Activated T-cell treated with anti-CD3 and anti-CD28 coated beads, Interleukin-2, amount 50 U/mL, for 4 hours (primary cell): ENCODE results near the gene KRT13. TPM values are rescaled to one million over a fixed set of nuclear protein-coding genes. Genes with fewer than 3 reads are reported as not detected.

Experiments used
- ATAC-seq, 2 donors: fragments of 200-7000 bp; cut with Tn5 transposase; one replicate each; pipeline ENCODE4 v1.10.0; 2021
- DNase-seq: peaks from one replicate; pipeline ENCODE4 v3.0.0-alpha.2; 2020
- H3K27me3 Mint-ChIP-seq: one replicate; pipeline ENCODE4 v1.8.0; 2021; ENCODE audit warnings: low read depth, mixed read lengths
- H3K36me3 Mint-ChIP-seq: one replicate; pipeline ENCODE4 v1.8.0; 2022; ENCODE audit warnings: mixed read lengths; ENCODE audit not compliant: insufficient read depth
- H3K4me1 Mint-ChIP-seq: one replicate; pipeline ENCODE4 v1.8.0; 2021; ENCODE audit warnings: low read depth, mixed read lengths
- H3K4me3 Mint-ChIP-seq: one replicate; pipeline ENCODE4 v1.8.0; 2021; ENCODE audit warnings: mild to moderate bottlenecking, moderate library complexity, mixed read lengths
- H3K9me3 Mint-ChIP-seq: one replicate; pipeline ENCODE4 v1.8.0; 2021; ENCODE audit warnings: mixed read lengths
- total RNA-seq, 3 donors: library from RNA; stranded (reverse); gene quantifications; one replicate each; pipeline ENCODE4 v1.2.1, GENCODE V29; 2021

Gene KRT13
- total RNA-seq, 3 donors from 2014 or later = not detected

DNA sequence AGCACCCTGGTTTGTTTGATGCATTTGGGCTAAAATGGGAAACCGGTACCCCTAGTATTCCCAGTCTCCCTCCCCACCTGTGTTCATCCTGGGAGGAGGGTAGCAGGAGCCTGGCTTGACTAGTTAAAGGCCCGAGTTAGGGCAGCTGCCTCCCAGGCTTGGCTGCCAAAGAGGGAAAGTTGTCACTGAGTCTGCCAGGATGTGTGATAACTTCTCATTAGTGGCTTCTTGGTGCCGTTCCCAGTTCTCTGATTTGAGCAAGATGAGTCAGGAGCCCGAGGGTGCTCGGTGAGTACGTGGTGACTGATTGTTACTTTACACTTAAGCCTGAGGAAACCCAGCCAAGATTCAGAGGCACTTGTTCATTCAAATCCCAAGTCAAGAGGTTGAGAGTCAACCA is 40.7 kb downstream of the KRT13 start:
- DNase-seq (no peak), ATAC-seq (no peak)
- H3K36me3 Mint-ChIP-seq = no peaks in the 10 kb centered on the region
- no peaks in the 10 kb centered on the region for H3K4me1 Mint-ChIP-seq
- H3K27me3 Mint-ChIP-seq = peaks cover 2% of the 10 kb centered on the region
- H3K9me3 Mint-ChIP-seq = peaks cover 8% of the 10 kb centered on the region
- H3K4me3 Mint-ChIP-seq = no peak overlapping the region

DNA sequence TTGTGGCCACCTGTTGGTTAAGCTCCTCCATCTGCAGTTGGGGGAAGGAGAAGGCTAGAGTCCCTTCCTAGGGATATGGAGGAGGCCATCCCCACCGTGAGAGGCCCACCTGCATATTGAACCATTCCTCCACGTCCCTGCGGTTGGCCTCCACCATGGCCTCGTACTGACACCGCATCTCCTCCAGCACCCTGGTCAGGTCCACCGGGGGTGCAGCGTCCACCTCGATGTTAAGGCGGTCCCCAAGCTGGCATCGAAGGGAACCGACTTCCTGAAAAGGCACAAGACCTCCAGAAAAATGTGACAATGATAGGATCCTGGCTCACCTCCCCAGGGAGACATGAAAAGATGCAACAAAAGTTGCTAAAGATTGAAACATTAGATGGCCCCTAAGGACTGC is 41.2 kb downstream of the KRT13 start:
- Mint-ChIP-seq H3K4me1 (no peaks in the 10 kb centered on the region), H3K4me3 (no peak overlapping the region), H3K27me3 (peaks cover 2% of the 10 kb centered on the region), H3K9me3 (peaks cover 8% of the 10 kb centered on the region), H3K36me3 (no peaks in the 10 kb centered on the region)
- no peak for DNase-seq
- no peak for ATAC-seq

DNA sequence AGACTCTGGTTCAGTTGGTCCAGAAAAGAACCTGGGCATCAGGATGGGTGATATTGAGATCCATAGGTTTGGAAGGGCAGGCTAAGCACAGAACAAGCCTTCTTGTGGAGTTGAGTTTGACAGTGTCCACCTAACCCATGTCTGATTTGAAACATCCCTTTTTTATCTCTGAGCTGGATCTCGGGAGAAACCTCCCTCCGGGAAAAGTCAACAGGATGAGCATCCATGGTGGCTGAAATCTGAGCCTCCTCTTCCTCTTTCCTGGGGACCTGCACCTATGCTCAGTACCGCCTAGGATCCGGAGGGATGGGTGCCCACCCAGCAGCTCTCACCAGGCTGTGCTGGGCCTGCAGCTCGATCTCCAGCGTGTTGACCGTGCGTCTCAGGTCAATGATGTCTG is 41.7 kb downstream of the KRT13 start:
- Mint-ChIP-seq H3K4me3 (no peak overlapping the region), H3K9me3 (peaks cover 8% of the 10 kb centered on the region), H3K4me1 (no peaks in the 10 kb centered on the region), H3K36me3 (no peaks in the 10 kb centered on the region), H3K27me3 (peaks cover 2% of the 10 kb centered on the region)
- no peak for DNase-seq
- no peak for ATAC-seq

DNA sequence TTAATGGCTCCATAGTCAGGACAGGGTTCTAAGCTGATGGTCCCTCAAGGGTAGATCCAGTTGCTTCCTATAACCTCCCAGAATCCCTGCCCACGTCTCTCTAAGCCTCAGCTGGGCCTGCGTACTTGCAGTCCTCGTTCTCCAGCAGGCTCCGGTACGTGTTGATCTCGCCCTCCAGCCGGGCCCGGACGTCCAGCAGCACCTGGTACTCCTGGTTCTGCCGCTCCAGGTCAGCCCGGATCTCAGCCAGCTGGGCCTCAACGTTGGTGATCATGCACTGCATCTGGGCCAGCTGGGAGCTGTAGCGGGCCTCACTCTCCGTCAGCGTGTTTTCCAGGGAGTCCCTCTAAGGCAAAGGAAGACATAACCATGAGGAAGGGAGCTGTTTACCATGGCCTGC is 42.7 kb downstream of the KRT13 start:
- no peaks in the 10 kb centered on the region for H3K27me3 Mint-ChIP-seq
- no peak for DNase-seq
- no peaks in the 10 kb centered on the region for H3K4me1 Mint-ChIP-seq
- no peaks in the 10 kb centered on the region for H3K36me3 Mint-ChIP-seq
- H3K9me3 Mint-ChIP-seq = peaks cover 1% of the 10 kb centered on the region
- ATAC-seq = no peak
- H3K4me3 Mint-ChIP-seq = no peak overlapping the region

DNA sequence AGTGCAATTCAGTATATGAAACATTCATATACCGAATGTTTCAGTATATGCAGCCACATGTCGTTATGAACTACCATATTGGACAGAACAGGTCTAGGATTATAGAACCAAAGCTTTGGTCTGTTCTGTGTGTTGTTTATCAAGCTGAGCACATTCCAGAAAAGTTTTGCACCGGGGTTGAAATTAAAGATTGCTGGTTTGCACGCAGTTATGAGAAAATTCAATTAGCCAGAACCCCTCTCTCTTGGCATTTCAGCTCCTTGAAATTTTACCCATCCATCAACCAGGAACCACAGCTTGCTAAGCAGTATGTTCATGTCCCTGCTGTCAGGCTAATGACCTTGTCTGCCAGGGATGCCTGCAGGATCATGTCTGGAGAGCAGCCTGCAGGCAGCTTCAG is 47.7 kb downstream of the KRT13 start:
- Mint-ChIP-seq H3K4me3 (no peak overlapping the region), H3K27me3 (no peaks in the 10 kb centered on the region), H3K9me3 (no peaks in the 10 kb centered on the region), H3K4me1 (no peaks in the 10 kb centered on the region), H3K36me3 (no peaks in the 10 kb centered on the region)
- no peak for ATAC-seq
- no peak for DNase-seq

DNA sequence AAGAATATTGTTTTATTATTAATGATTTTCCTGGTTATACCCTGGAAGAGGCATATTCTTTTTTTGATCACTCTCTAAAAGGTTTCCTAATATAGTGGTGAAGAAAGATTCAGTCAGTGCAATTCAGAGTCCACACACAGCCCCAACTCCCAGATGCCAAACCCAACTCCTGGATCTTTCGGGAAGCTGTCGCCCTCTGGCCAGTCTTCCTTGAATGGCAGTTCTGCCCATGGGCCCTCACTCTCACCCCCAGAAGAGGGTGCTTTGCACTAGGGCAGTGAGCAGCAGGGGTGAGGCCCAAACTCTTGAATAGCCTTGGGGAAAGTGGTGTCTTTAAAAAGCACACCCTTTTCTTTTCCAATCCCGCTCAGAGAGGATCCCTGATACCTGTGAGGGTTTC is 49.2 kb downstream of the KRT13 start:
- ATAC-seq = no peak
- H3K4me1 Mint-ChIP-seq = no peaks in the 10 kb centered on the region
- H3K27me3 Mint-ChIP-seq = peaks cover 3% of the 10 kb centered on the region
- no peaks in the 10 kb centered on the region for H3K9me3 Mint-ChIP-seq
- H3K4me3 Mint-ChIP-seq = no peak overlapping the region
- DNase-seq = no peak
- H3K36me3 Mint-ChIP-seq = no peaks in the 10 kb centered on the region

DNA sequence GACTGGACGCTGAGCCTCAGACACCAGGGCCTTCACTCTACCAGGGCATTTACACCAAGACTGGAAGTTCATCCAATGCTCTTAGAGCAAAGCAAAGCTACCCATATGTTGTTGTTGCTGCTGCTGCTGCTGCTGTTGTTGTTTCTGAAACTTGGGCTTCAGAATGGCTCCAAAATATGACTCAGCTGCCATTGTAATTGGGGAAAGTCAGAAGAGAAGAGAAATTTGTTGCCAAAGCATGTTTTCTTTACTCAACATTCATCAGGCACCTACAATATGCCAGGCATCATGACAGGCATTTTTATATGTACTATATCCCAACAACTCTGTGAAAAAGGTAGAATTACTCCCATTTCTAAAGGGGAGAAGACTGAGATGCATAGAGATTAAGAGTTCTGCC is 50.2 kb downstream of the KRT13 start:
- ATAC-seq = no peak
- peaks cover 5% of the 10 kb centered on the region for H3K27me3 Mint-ChIP-seq
- H3K9me3 Mint-ChIP-seq = no peaks in the 10 kb centered on the region
- H3K36me3 Mint-ChIP-seq = no peaks in the 10 kb centered on the region
- no peak overlapping the region for H3K4me3 Mint-ChIP-seq
- DNase-seq = no peak
- H3K4me1 Mint-ChIP-seq = no peaks in the 10 kb centered on the region

DNA sequence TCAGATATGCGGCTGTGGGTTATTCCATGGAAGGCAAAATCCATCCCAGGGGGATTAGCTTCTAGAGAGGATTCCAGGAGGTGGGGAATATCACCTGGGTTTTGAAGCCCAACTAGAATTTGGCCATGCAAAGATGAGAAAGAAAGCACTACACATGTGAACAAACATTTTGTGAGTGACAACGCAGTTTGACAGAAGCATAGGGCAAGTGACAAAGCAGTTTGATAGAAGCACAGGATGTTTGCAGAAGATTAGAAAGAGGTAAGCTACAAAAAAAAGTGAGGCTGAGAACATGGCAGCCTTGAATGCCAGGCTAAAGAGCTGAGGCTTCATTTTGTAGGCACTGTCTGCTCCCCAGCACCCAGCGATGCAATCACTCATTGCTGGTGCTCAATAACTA is 52.3 kb downstream of the KRT13 start:
- Mint-ChIP-seq H3K4me3 (no peak overlapping the region), H3K36me3 (no peaks in the 10 kb centered on the region), H3K9me3 (no peaks in the 10 kb centered on the region), H3K4me1 (no peaks in the 10 kb centered on the region), H3K27me3 (peaks cover 5% of the 10 kb centered on the region)
- DNase-seq = no peak
- ATAC-seq = no peak

DNA sequence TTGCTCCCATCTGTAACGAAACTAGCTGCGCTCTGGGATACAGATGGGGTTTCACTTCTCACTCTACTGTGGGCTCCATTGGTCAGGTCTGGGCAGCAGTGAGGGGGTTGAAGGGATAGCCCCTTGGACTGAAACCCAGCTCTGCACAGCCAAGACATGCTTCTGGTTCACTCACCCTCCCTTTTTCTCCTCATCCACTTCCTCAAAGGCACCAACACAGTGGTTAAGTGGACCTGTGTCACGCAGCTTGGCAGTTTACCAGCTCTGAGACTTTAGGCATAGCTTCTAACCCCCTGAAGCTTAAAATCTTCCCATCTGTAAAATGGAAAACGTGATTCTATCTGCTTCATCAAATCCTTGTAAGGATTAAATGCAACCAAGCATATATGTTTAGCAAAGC is 53.1 kb downstream of the KRT13 start:
- H3K27me3 Mint-ChIP-seq = peaks cover 5% of the 10 kb centered on the region
- H3K36me3 Mint-ChIP-seq = no peaks in the 10 kb centered on the region
- DNase-seq (no peak), ATAC-seq (no peak)
- no peaks in the 10 kb centered on the region for H3K4me1 Mint-ChIP-seq
- H3K9me3 Mint-ChIP-seq = no peaks in the 10 kb centered on the region
- no peak overlapping the region for H3K4me3 Mint-ChIP-seq

DNA sequence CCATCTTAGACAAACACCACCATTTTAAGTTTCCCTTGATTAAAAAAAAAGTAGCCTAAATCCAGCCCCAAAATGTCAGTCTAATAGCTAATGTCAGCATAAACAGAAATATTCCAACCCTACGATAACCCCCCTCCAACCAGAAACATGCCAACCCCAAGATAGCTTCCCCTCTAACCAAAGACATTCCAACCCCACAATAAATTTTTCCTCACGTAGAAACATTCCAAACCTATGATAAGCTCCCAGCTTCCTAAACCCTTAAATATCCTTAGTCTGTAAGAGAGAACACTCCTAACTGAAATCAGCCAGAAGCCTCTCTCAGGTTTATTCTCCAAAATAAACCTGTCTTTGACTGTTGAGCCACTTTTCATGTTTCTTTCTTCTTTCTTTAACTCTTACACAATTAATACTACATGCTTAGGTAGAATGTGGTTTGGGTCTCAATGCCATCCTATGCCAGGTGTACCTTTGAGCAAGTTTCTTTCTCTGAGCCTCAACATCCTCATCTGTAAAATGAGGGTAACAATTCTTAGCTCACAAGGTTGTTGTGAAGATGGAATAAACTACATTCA is 54.2 kb downstream of the KRT13 start:
- Mint-ChIP-seq H3K4me3 (no peak overlapping the region), H3K4me1 (no peaks in the 10 kb centered on the region), H3K36me3 (no peaks in the 10 kb centered on the region), H3K9me3 (no peaks in the 10 kb centered on the region), H3K27me3 (peaks cover 5% of the 10 kb centered on the region)
- DNase-seq (no peak), ATAC-seq (no peak)

Other genes starting within 250 kb of the KRT13 start
- not detected for gene KRTAP9-6, start 240.2 kb downstream of the KRT13 start, total RNA-seq
- not detected for gene KRTAP9-7, start 229.9 kb downstream of the KRT13 start, total RNA-seq
- gene KRTAP29-1, start 202.8 kb downstream of the KRT13 start, total RNA-seq = not detected
- not detected for gene KRTAP16-1, start 196.3 kb downstream of the KRT13 start, total RNA-seq
- gene KRTAP17-1, start 189.9 kb downstream of the KRT13 start, total RNA-seq = not detected
- gene KRT33A, start 154.8 kb downstream of the KRT13 start, total RNA-seq = not detected
- gene KRT33B, start 135.8 kb downstream of the KRT13 start, total RNA-seq = not detected
- gene KRT34, start 123.3 kb downstream of the KRT13 start, total RNA-seq = not detected
- gene KRT31, start 108.0 kb downstream of the KRT13 start, total RNA-seq = not detected
- gene KRT37, start 81.0 kb downstream of the KRT13 start, total RNA-seq = not detected
- not detected for gene KRT38, start 64.6 kb downstream of the KRT13 start, total RNA-seq
- gene KRT32, start 38.2 kb downstream of the KRT13 start, total RNA-seq = not detected
- gene KRT35, start 24.5 kb downstream of the KRT13 start, total RNA-seq = not detected
- not detected for gene KRT36, start 15.7 kb downstream of the KRT13 start, total RNA-seq
- not detected for gene KRT15, start 13.3 kb upstream of the KRT13 start, total RNA-seq
- gene KRT19, start 22.7 kb upstream of the KRT13 start, total RNA-seq = 1 to 10 TPM; 1.1 to 2.0 (median 1.8) TPM
- gene KRT9, start 66.4 kb upstream of the KRT13 start, total RNA-seq = not detected
- not detected for gene KRT14, start 81.3 kb upstream of the KRT13 start, total RNA-seq
- not detected for gene KRT16, start 107.2 kb upstream of the KRT13 start, total RNA-seq
- gene KRT17, start 119.0 kb upstream of the KRT13 start, total RNA-seq = not detected
- gene EIF1, start 183.3 kb upstream of the KRT13 start, total RNA-seq = 1,000 to 10,000 TPM; 1,373 to 1,742 (median 1,506) TPM
- not detected for gene GAST, start 206.7 kb upstream of the KRT13 start, total RNA-seq
- gene HAP1, start 229.0 kb upstream of the KRT13 start, total RNA-seq = under 1 TPM in 1 of 3 donors, not detected in 2; 0.18 TPM